NCI-H2081 (cell line): ENCODE results near the gene KCNJ3.
"Not testable (repeated sequence)": the region's sequence is repeated elsewhere in the genome, so short reads cannot be mapped to it uniquely, and the experiment has no call there.

Experiments used
- DNase-seq, 2 experiments: peaks; one replicate each; lab custom pipeline; 2025; lab: John Stamatoyannopoulos, UW

KCNJ3 gene

DNA sequence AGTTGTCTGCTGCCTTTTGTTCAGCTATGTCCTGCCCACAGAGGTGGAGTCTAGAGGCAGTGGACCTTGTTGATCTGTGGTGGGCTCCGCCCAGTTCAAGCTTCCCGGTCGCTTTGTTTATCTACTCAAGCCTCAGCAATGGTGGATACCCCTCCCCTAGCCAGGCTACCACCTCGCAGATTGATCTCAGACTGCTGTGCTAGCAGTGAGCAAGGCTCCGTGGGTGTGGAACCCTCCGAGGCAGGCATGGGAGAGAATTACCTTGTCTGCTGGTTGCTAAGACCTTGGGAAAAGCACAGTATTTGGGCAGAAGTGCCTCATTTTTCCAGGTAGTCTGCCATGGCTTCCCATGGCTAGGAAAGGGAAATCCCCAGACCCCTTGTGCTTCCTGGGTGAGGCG is 146.0 kb downstream of the KCNJ3 start:
- DNase-seq, result no peak

DNA sequence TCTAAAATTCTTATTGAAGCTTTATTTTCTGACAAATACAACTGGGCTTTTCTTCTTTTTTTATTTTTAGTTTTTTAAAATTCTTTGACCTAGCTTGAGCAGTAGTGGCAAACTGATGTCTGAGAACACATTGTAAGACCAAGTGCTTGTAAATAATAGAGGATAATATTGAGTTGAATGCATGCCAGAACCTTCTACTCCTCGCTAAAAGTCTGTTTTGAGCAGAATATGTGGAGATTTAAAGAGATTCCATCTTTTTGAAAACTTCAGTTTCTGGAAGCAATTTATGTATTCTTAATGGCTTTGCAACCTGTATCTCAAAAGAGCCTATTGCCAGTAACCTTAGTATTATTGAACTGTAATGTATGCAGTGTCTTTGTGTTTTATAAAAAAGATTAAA is 148.3 kb downstream of the KCNJ3 start:
- DNase-seq, result no peak

DNA sequence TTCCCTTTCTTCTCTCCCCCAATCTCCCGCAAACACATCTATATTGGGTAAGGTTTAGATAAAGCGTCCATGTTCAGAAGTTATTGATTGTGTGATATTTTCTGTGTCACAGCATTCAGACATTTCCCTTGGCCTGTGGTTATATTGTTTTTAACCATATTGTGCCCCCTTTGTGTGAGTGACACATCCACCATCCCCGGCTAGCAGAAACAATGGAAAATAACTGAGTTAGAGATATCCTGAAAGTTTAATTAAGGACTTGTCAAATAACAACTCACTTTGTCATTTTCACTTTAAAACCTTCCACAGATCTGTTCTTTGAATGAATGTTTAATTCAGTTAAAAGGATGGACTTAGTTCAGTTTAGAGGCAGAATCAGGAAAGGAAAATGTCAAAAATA is 151.0 kb downstream of the KCNJ3 start:
- no peak for DNase-seq

- DNase-seq, result no peak
Observed at GRCh38 chr2:154850532-154850931, 152.0 kb downstream of the KCNJ3 start.

GRCh38 chr2:154855138-154855537 is 156.6 kb downstream of the KCNJ3 start:
- DNase-seq, result no peak

DNA sequence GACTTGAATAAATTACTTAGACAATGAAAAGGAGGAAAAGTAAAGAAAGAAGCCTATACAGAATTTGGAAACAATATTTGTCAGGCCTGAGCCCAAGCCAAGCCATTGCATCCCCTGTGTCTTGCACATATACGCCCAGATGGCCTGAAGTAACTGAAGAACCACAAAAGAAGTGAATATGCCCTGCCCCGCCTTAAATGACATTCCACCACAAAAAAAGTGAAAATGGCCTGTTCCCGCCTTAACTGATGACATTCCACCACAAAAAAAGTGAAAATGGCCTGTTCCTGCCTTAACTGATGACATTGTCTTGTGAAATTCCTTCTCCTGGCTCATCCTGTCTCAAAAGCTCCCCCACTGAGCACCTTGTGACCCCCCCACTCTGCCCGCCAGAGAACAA is 168.7 kb downstream of the KCNJ3 start:
- not testable (repeated sequence) for DNase-seq

DNA sequence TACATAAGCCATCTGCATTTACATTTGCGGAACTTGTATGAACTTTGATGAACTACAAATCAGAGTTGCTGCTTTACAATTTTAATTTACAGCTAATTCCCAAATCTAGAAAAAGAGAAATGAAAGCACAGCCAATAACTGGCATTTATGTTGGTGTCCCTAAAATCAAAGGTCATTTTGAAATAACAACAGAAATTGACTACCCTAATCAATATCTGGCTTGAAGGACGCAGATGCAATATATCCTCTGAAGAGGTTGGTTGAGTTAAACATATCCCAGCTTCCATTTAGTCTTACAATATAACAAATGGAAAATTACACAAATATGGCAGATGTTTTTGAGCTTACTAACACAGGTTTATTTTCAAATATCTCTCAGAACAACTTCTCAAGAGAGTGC is 177.5 kb downstream of the KCNJ3 start:
- no peak for DNase-seq

DNA sequence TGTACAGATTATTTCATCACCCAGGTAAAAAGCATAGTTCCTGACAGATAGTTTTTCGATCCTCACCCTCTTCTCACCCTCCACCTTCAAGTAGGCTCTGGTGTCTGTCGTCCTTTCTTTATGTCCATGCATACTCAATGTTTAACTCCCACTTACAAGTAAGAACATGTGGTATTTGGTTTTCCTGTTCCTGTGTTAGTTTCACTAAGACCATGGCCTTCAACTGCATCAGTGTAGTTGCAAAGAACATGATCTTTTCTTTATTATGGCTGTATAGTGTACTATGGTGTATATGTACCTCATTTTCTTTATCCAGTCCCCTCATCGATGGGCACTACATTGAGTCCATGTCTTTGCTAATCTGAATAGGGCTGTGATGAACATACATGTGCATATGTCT is 184.2 kb downstream of the KCNJ3 start:
- DNase-seq, result no peak

DNA sequence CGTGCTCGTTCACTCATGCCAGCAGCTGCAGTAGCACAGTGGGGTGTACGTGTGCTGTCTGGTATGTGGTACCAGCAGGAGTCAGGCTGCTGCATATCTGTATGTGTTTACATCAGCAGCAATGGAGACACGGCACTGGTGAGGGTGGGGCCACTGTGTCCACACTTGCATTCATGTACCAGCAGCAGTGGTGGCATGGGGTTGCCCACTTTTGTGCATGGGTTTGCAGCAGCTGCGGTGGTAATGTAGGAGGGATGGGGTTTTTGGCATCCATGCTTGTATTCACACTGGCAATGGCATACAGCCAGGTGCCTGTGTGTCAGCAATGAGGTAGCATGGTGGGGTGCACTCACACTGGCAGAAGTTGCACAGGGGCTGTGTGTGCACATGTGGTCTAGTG is 187.8 kb downstream of the KCNJ3 start:
- no peak for DNase-seq

- DNase-seq, result no peak
Observed at GRCh38 chr2:154898269-154898668, 199.8 kb downstream of the KCNJ3 start.

GRCh38 chr2:154901063-154901462 is 202.6 kb downstream of the KCNJ3 start:
- no peak for DNase-seq
